Measurements from ENCODE around the gene FXYD6. TPM values are rescaled to one million over a fixed set of nuclear protein-coding genes. Genes with fewer than 3 reads are reported as not detected.

The FXYD6 gene
- total and polyA plus RNA-seq, 4 donors: 4.7 to 22.5 (median 12.3) TPM

DNA sequence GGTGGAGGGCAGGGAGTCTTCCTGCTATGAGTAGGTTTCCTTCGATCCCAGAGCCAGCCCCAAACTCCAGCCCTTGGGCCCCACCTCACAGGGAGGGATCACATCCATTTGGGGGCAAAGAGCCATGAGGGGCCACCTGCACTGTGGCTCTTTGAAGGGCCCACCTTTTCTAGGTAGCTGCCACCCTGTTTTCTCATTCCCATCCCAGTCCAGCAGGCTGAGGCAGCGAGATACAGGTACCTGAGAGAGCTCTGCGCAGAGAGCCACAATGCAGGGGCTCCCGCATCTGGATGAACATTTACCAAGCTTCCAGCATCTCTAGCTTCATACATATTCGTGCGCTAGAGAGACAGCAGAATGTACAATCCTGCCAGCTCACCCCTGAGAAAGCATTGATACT is 16.3 kb downstream of the FXYD6 start (continued):
- TF ChIP-seq, protein P1, sequence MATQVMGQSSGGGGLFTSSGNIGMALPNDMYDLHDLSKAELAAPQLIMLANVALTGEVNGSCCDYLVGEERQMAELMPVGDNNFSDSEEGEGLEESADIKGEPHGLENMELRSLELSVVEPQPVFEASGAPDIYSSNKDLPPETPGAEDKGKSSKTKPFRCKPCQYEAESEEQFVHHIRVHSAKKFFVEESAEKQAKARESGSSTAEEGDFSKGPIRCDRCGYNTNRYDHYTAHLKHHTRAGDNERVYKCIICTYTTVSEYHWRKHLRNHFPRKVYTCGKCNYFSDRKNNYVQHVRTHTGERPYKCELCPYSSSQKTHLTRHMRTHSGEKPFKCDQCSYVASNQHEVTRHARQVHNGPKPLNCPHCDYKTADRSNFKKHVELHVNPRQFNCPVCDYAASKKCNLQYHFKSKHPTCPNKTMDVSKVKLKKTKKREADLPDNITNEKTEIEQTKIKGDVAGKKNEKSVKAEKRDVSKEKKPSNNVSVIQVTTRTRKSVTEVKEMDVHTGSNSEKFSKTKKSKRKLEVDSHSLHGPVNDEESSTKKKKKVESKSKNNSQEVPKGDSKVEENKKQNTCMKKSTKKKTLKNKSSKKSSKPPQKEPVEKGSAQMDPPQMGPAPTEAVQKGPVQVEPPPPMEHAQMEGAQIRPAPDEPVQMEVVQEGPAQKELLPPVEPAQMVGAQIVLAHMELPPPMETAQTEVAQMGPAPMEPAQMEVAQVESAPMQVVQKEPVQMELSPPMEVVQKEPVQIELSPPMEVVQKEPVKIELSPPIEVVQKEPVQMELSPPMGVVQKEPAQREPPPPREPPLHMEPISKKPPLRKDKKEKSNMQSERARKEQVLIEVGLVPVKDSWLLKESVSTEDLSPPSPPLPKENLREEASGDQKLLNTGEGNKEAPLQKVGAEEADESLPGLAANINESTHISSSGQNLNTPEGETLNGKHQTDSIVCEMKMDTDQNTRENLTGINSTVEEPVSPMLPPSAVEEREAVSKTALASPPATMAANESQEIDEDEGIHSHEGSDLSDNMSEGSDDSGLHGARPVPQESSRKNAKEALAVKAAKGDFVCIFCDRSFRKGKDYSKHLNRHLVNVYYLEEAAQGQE (IDR thresholded peaks at IDR 0.05): no peak
- no peak for TF ChIP-seq EGR1 (IDR thresholded peaks at IDR 0.05; ENCODE audit: low read depth in 2 of 2)
- no peak for TF ChIP-seq TAF1 (conservative IDR thresholded peaks at IDR 0.05)
- TF ChIP-seq NR2F2 (IDR thresholded peaks at IDR 0.05): no peak

GRCh38 chr11:117859488-117860112 is 16.9 kb downstream of the FXYD6 start:
- TF ChIP-seq TAF1 (conservative IDR thresholded peaks at IDR 0.05): no peak
- TF ChIP-seq FOXA1 (IDR thresholded peaks at IDR 0.05): no peak
- TF ChIP-seq EGR1 (IDR thresholded peaks at IDR 0.05; ENCODE audit: low read depth in 2 of 2): no peak
- no peak for TF ChIP-seq SP1 (IDR thresholded peaks at IDR 0.05)
- Histone ChIP-seq H3K27me3 (ENCODE audit: control insufficient read depth in 4 of 4, insufficient read depth in 4 of 4, low read length in 3 of 4) (no peaks in the 10 kb centered on the region), H3K36me3 (ENCODE audit: control insufficient read depth in 4 of 4, insufficient read depth in 3 of 4, low read depth in 1 of 4, low read length in 3 of 4) (no peaks in the 10 kb centered on the region), H3K4me1 (ENCODE audit: control insufficient read depth in 4 of 4, insufficient read depth in 4 of 4, low read length in 3 of 4) (peaks cover 0 to 5% (median 0%) of the 10 kb centered on the region in 4 donors), H3K4me3 (ENCODE audit: low read depth in 1 of 3, low read length in 3 of 3) (no peak overlapping the region), H3K9ac (ENCODE audit: low read depth in 1 of 2, low read length in 2 of 2) (no peak overlapping the region), H3K9me3 (ENCODE audit: control insufficient read depth in 4 of 4, low read length in 3 of 4) (no peaks in the 10 kb centered on the region), H3K27ac (ENCODE audit: low read depth in 1 of 2, low read length in 2 of 2) (no peak overlapping the region)
- 79% methylated on average over 9 of the region's 9 CpGs for WGBS
- DNase-seq (ENCODE audit: low spot score): no peak

DNA sequence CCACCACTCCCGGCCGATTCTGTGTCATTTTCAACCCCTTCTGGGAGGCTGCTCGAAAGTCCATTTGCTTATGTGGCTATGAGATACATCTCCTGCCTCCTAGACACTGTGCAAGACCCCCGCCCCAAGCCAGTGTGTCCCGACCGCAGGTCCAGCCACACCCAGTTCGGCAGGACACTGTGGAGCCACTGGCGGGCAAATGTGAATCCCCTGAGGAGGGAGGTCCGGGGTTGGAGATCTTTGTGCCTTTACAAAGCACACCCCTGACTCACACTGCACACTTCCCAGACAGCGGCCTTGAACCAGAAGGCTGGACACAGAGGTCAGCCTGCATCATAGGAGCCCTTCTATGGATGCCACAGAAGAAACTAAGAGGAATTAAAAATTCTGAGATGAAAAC is 17.4 kb downstream of the FXYD6 start:
- H3K4me3 ChIP-seq (ENCODE audit: low read depth in 1 of 3, low read length in 3 of 3): no peak overlapping the region
- peaks cover 0 to 5% (median 0%) of the 10 kb centered on the region in 4 donors for H3K4me1 ChIP-seq (ENCODE audit: control insufficient read depth in 4 of 4, insufficient read depth in 4 of 4, low read length in 3 of 4)
- TF ChIP-seq CTCF (IDR thresholded peaks at IDR 0.05; ENCODE audit: low read depth, low read length, missing input control): no peak
- TF ChIP-seq RAD21 (IDR thresholded peaks at IDR 0.05): no peak
- TF ChIP-seq ZBTB33 (IDR thresholded peaks at IDR 0.05): no peak
- no peak for TF ChIP-seq RXRA (IDR thresholded peaks at IDR 0.05)
- no peak for TF ChIP-seq GABPA (IDR thresholded peaks at IDR 0.05 in 1 of 2, conservative IDR thresholded peaks at IDR 0.05 in 1 of 2)
- TF ChIP-seq HNF4G (IDR thresholded peaks at IDR 0.05): no peak
- TF ChIP-seq YY1 (IDR thresholded peaks at IDR 0.05): no peak
- TF ChIP-seq, protein P2, sequence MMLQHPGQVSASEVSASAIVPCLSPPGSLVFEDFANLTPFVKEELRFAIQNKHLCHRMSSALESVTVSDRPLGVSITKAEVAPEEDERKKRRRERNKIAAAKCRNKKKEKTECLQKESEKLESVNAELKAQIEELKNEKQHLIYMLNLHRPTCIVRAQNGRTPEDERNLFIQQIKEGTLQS (IDR thresholded peaks at IDR 0.05): no peak
- no peak for TF ChIP-seq FOXA1 (IDR thresholded peaks at IDR 0.05)
- TF ChIP-seq EGR1 (IDR thresholded peaks at IDR 0.05; ENCODE audit: low read depth in 2 of 2): no peak
- TF ChIP-seq SP1 (IDR thresholded peaks at IDR 0.05): no peak
- no peak for TF ChIP-seq MAX (IDR thresholded peaks at IDR 0.05)
- TF ChIP-seq NR2F2 (IDR thresholded peaks at IDR 0.05): no peak
- no peak for TF ChIP-seq JUND (IDR thresholded peaks at IDR 0.05)
- no peak for TF ChIP-seq TAF1 (conservative IDR thresholded peaks at IDR 0.05)
- no peak for TF ChIP-seq HNF4A (conservative IDR thresholded peaks at IDR 0.05)
- no peak for TF ChIP-seq FOXA2 (IDR thresholded peaks at IDR 0.05)
- TF ChIP-seq, protein P1 (IDR thresholded peaks at IDR 0.05): no peak
- no peaks in the 10 kb centered on the region for H3K9me3 ChIP-seq (ENCODE audit: control insufficient read depth in 4 of 4, low read length in 3 of 4)
- DNase-seq (ENCODE audit: low spot score): no peak
- H3K27ac ChIP-seq (ENCODE audit: low read depth in 1 of 2, low read length in 2 of 2): no peak overlapping the region
- no peak overlapping the region for H3K9ac ChIP-seq (ENCODE audit: low read depth in 1 of 2, low read length in 2 of 2)
- no peaks in the 10 kb centered on the region for H3K36me3 ChIP-seq (ENCODE audit: control insufficient read depth in 4 of 4, insufficient read depth in 3 of 4, low read depth in 1 of 4, low read length in 3 of 4)
- H3K27me3 ChIP-seq (ENCODE audit: control insufficient read depth in 4 of 4, insufficient read depth in 4 of 4, low read length in 3 of 4): no peaks in the 10 kb centered on the region
- 80% methylated on average over 10 of the region's 10 CpGs for WGBS
